AG09309 (cell line): ENCODE data around the gene OVOL2.

ENCODE experiments used
- DNase-seq: peaks from one replicate; pipeline ENCODE4 v3.0.0-alpha.2; 2010; ENCODE audit warnings: low read depth
- H3K4me3 ChIP-seq: 2 replicates; pipeline ENCODE4 v1.5.1; 2011; ENCODE audit warnings: mild to moderate bottlenecking, low read depth, low read length, moderate library complexity; ENCODE audit not compliant: control insufficient read depth
- CTCF ChIP-seq: IDR thresholded peaks from 2 replicates; pipeline ENCODE4 v1.5.1; 2011; ENCODE audit warnings: mild to moderate bottlenecking, low read depth, low read length, inconsistent platforms; ENCODE audit not compliant: insufficient read depth, control insufficient read depth; ENCODE audit errors: missing control alignments

The OVOL2 gene

DNA sequence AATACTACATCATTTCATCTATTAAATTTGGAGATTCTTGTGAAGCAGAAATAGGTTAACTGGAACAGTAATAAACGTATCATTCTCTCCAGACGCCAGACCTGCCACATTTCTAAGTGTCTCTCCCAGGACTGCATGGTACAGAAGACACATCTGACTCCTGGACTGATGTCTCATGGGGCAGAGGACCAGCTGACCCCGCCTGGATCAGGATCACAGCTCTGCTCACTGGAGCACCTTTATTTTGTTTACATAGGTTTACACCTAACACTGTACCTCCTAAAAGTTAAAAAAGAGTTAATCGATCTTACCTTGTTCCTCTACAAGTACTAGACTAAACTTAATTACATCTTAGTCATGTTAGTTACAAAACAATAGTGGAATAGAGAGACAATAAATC is 11.2 kb downstream of the OVOL2 start:
- TF ChIP-seq CTCF, result no peak

DNA sequence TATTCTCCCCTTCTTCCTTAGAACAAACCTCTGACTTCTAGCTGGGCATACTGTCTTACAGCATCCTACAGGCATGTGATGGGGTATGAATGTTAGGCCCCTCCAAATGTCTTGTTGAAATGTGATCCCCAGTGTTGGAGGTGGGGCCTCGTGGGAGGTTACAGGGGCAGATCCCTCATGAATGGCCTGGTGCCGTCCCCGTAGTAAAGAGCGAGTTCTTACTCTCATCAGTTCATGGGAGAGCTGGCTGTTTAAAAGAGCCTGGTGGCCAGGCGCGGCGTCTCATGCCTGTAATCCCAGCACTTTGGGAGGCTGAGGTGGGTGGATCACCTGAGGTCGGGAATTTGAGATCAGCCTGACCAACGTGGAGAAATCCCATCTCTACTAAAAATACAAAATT is 15.5 kb downstream of the OVOL2 start:
- H3K4me3 ChIP-seq, result no peak overlapping the region
- TF ChIP-seq CTCF, result no peak
- DNase-seq, result no peak

More for the DNA sequence above, 11.2 kb downstream of the OVOL2 start:
- H3K4me3 ChIP-seq, result no peak overlapping the region
- no peak for DNase-seq

GRCh38 chr20:18041462-18041861 is 16.3 kb downstream of the OVOL2 start:
- no peak for DNase-seq
- TF ChIP-seq CTCF, result no peak
- H3K4me3 ChIP-seq, result no peak overlapping the region

- TF ChIP-seq CTCF, result no peak
- H3K4me3 ChIP-seq, result no peak overlapping the region
- no peak for DNase-seq
Observed at GRCh38 chr20:18039063-18039462, 18.7 kb downstream of the OVOL2 start.

GRCh38 chr20:18034039-18034438 is 23.7 kb downstream of the OVOL2 start:
- H3K4me3 ChIP-seq, result no peak overlapping the region
- DNase-seq, result no peak
- no peak for TF ChIP-seq CTCF

GRCh38 chr20:18032977-18033892 is 24.5 kb downstream of the OVOL2 start:
- DNase-seq, result no peak
- no peak overlapping the region for H3K4me3 ChIP-seq
- no peak for TF ChIP-seq CTCF
